HG03095 (cell line): ENCODE measurements around the gene ZNF26.
"Not testable (repeated sequence)": the region's sequence is repeated elsewhere in the genome, so short reads cannot be mapped to it uniquely, and the experiment has no call there.

Experiments
- ATAC-seq: cut with Tn5 transposase; IDR thresholded peaks from one replicate; pipeline ENCODE4 v1.9.1; 2021; ENCODE audit warnings: moderate library complexity; ENCODE audit not compliant: unreplicated experiment

ZNF26 gene

GRCh38 chr12:132986001-132986884, at the start of gene ZNF26:
Gene ZNF26, plus strand, starts transcription at chr12:132986367. Its CDS starts 474 bp downstream, at chr12:132986841.
- ATAC-seq, result peak; percentile 96

GRCh38 chr12:132936921-132937320, 49.2 kb upstream of the ZNF26 start:
- not testable (repeated sequence) for ATAC-seq

- no peak for ATAC-seq
Observed at GRCh38 chr12:132937476-132937875, 48.7 kb upstream of the ZNF26 start.

- ATAC-seq, result not testable (repeated sequence)
Observed at GRCh38 chr12:132938807-132939206, 47.4 kb upstream of the ZNF26 start.

- ATAC-seq, result no peak
Observed at GRCh38 chr12:132940071-132940719, 46.0 kb upstream of the ZNF26 start.

GRCh38 chr12:132941336-132941954, 44.7 kb upstream of the ZNF26 start:
- no peak for ATAC-seq

- ATAC-seq, result no peak
Observed at GRCh38 chr12:132942611-132943010, 43.6 kb upstream of the ZNF26 start.

- ATAC-seq, result no peak
Observed at GRCh38 chr12:132945806-132946205, 40.4 kb upstream of the ZNF26 start.

- no peak for ATAC-seq
Observed at GRCh38 chr12:132946246-132946820, 39.8 kb upstream of the ZNF26 start.

- no peak for ATAC-seq
Observed at GRCh38 chr12:132948146-132949066, 37.8 kb upstream of the ZNF26 start.

- no peak for ATAC-seq
Observed at GRCh38 chr12:132949936-132950837, 36.0 kb upstream of the ZNF26 start.

- no peak for ATAC-seq
Observed at GRCh38 chr12:132950844-132951535, 35.2 kb upstream of the ZNF26 start.

- ATAC-seq, result no peak
Observed at GRCh38 chr12:132951649-132952048, 34.5 kb upstream of the ZNF26 start.

GRCh38 chr12:132952371-132953162, 33.6 kb upstream of the ZNF26 start:
- no peak for ATAC-seq

GRCh38 chr12:132953163-132953425, 33.1 kb upstream of the ZNF26 start:
- ATAC-seq, result no peak

- ATAC-seq, result no peak
Observed at GRCh38 chr12:132953771-132954170, 32.4 kb upstream of the ZNF26 start.

GRCh38 chr12:132954471-132955048, 31.6 kb upstream of the ZNF26 start:
- ATAC-seq, result no peak
